Myocyte (in vitro differentiated cells): ENCODE data around the gene FLG. TPM values are rescaled to one million over a fixed set of nuclear protein-coding genes. Genes with fewer than 3 reads are reported as not detected.
"Not testable (repeated sequence)": the region's sequence is repeated elsewhere in the genome, so short reads cannot be mapped to it uniquely, and the experiment has no call there.

Source experiments
- DNase-seq: peaks from one replicate; pipeline ENCODE4 v3.0.0-alpha.2; 2012; ENCODE audit warnings: low read depth
- total RNA-seq: library from RNA; depleted of rRNA; stranded (reverse); fragments of >200 nt; gene quantifications from 2 replicates; pipeline ENCODE4 v1.2.3, GENCODE V29; 2014

Gene FLG
- total RNA-seq, 1 donor from 2014 or later, result 0.13 TPM

DNA sequence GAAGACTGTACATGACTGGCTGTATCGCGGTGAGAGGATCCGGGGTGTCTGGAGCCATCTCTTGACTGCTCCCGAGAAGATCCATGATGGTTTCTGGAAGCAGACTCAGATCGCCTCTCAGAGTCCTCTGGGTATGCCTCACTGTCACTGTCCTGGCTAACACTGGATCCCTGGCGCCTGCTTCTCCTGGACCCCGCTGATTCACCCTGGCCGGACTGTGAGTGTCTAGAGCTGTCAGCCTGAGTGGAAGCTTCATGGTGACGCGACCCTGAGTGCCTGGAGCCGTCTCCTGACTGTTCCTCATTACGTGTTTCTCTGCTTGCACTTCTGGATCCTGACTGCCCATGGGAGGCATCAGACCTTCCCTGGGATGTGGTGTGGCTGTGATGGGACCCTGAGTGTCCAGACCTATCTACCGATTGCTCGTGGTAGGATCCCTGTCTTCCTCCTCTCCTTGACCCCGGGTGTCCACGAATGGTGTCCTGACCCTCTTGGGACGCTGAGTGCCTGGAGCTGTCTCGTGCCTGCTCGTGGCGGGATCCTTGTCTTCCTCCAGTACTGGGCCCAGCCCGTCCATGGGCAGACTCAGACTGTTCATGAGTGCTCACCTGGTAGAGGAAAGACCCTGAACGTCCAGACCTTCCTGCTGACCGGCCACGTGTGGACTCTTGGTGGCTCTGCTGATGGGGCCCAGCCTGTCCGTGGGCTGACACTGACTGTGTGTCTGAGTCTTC is 21.7 kb downstream of the FLG start:
- not testable (repeated sequence) for DNase-seq

DNA sequence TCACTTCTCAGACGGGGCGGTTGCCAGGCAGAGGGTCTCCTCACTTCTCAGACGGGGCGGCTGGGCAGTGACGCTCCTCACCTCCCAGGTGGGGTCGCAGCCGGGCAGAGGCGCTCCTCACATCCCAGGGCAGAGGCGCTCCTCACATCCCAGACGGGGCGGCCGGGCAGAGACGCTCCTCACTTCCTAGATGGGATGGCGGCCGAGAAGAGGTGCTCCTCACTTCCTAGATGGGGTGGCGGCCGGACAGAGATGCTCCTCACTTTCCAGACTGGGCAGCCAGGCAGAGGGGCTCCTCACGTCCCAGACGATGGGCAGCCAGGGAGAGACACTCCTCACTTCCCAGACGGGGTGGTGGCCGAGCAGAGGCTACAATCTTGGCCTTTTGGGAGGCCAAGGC is 68.6 kb downstream of the FLG start:
- not testable (repeated sequence) for DNase-seq

Other genes starting within 250 kb of the FLG start
- gene TCHHL1, start 236.2 kb downstream of the FLG start, total RNA-seq, result not detected in 2 replicates
- gene TCHH, start 209.8 kb downstream of the FLG start, total RNA-seq, result not detected in 2 replicates
- 1.0 and 1.9 TPM in 2 replicates for gene RPTN, start 166.0 kb downstream of the FLG start, total RNA-seq
- not detected in 2 replicates for gene HRNR, start 101.0 kb downstream of the FLG start, total RNA-seq
- not detected in 2 replicates for gene FLG2, start 34.8 kb upstream of the FLG start, total RNA-seq
- not detected in 2 replicates for gene CRNN, start 89.0 kb upstream of the FLG start, total RNA-seq
- gene LCE5A, start 185.6 kb upstream of the FLG start, total RNA-seq, result not detected in 2 replicates
- not detected in 2 replicates for gene CRCT1, start 189.2 kb upstream of the FLG start, total RNA-seq
- gene LCE3E, start 241.5 kb upstream of the FLG start, total RNA-seq, result not detected in 2 replicates